CMK (cell line): ENCODE measurements around the gene CDH23.

Experiments
- DNase-seq: peaks from one replicate; pipeline ENCODE4 v3.0.0-alpha.2; 2010; ENCODE audit warnings: low read depth

Gene CDH23

GRCh38 chr10:71440506-71441035 lies 43.9 kb downstream of the CDH23 start:
- DNase-seq, result no peak

- DNase-seq, result no peak
Measured at GRCh38 chr10:71442000-71442399, 45.3 kb downstream of the CDH23 start.

GRCh38 chr10:71442859-71443570 lies 46.3 kb downstream of the CDH23 start:
- no peak for DNase-seq

GRCh38 chr10:71443676-71444075 lies 47.0 kb downstream of the CDH23 start:
- no peak for DNase-seq

GRCh38 chr10:71444284-71445054 lies 47.7 kb downstream of the CDH23 start:
- DNase-seq, result no peak

GRCh38 chr10:71447676-71448075 lies 51.0 kb downstream of the CDH23 start:
- no peak for DNase-seq

GRCh38 chr10:71448146-71448545 lies 51.4 kb downstream of the CDH23 start:
- no peak for DNase-seq

- DNase-seq, result no peak
Measured at GRCh38 chr10:71449026-71449425, 52.3 kb downstream of the CDH23 start.

- DNase-seq, result no peak
Measured at GRCh38 chr10:71451754-71452153, 55.0 kb downstream of the CDH23 start.

- no peak for DNase-seq
Measured at GRCh38 chr10:71453186-71453585, 56.5 kb downstream of the CDH23 start.

GRCh38 chr10:71454347-71454746 lies 57.6 kb downstream of the CDH23 start:
- no peak for DNase-seq

GRCh38 chr10:71455035-71455434 lies 58.3 kb downstream of the CDH23 start:
- no peak for DNase-seq

- DNase-seq, result no peak
Measured at GRCh38 chr10:71456631-71457030, 59.9 kb downstream of the CDH23 start.

- DNase-seq, result no peak
Measured at GRCh38 chr10:71457908-71458307, 61.2 kb downstream of the CDH23 start.

- no peak for DNase-seq
Measured at GRCh38 chr10:71458387-71458786, 61.7 kb downstream of the CDH23 start.

- no peak for DNase-seq
Measured at GRCh38 chr10:71459513-71459912, 62.8 kb downstream of the CDH23 start.

GRCh38 chr10:71460615-71461014 lies 63.9 kb downstream of the CDH23 start:
- no peak for DNase-seq

- DNase-seq, result no peak
Measured at GRCh38 chr10:71461457-71461856, 64.7 kb downstream of the CDH23 start.

- DNase-seq, result no peak
Measured at GRCh38 chr10:71462062-71462935, 65.6 kb downstream of the CDH23 start.

GRCh38 chr10:71463111-71463510 lies 66.4 kb downstream of the CDH23 start:
- no peak for DNase-seq

GRCh38 chr10:71465551-71466252 lies 69.0 kb downstream of the CDH23 start:
- DNase-seq, result no peak

- DNase-seq, result no peak
Measured at GRCh38 chr10:71466330-71466729, 69.6 kb downstream of the CDH23 start.
